ENCODE data around the gene DNAJB9. TPM values are rescaled to one million over a fixed set of nuclear protein-coding genes. Genes with fewer than 3 reads are reported as not detected.
A peak's percentile ranks its signal among the peaks of the same experiment; 100 is the strongest.

The DNAJB9 gene
- total RNA-seq, 1 donor from 2014 or later, result 16.2 TPM

DNA sequence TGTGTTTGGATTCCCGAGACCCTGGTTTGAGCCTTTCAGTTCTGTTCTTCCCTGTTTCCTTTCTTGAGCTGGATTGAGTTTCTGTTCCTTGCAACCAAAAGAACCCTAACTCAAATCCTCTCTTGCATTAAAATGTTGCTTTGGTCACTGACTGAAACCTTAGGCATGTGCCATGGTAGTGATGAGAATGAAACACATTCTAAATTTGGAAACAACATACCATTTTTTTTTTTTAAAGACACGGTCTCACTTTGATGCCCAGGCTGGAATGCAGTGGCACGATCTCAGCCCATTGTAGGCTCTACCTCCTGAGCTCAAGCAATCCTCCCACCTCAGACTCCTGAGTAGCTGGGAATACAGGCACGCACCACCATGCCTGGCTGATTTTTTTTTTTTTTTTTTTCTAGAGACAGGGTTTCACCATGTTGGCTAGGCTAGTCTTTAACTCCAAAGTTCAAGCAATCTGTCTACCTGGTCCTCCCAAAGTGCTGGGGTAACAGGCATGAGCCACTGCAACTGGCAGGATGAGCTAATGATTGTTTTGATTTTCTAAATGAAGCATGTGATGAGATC, 8.5 kb upstream of the DNAJB9 start:
- H3K36me3 ChIP-seq (ENCODE audit: control insufficient read depth in 3 of 3, insufficient read depth in 3 of 3, low read length in 3 of 3), result peaks cover 0 to 9% (median 8%) of the 10 kb centered on the region in 3 donors
- H3K27me3 ChIP-seq (ENCODE audit: control insufficient read depth in 3 of 3, insufficient read depth in 3 of 3, low read length in 3 of 3), result no peaks in the 10 kb centered on the region
- no peak overlapping the region for H3K4me3 ChIP-seq (ENCODE audit: low read length in 3 of 3)
- H3K9ac ChIP-seq (ENCODE audit: low read depth in 1 of 3, low read length in 3 of 3), result no peak overlapping the region
- H3K4me1 ChIP-seq (ENCODE audit: control insufficient read depth in 3 of 3, insufficient read depth in 3 of 3, low read length in 3 of 3), result peaks cover 0 to 4% (median 0%) of the 10 kb centered on the region in 3 donors
- no peak overlapping the region for H3K27ac ChIP-seq (ENCODE audit: low read depth, low read length)
- no peaks in the 10 kb centered on the region for H3K9me3 ChIP-seq (ENCODE audit: control insufficient read depth in 3 of 3, low read length in 3 of 3)

DNA sequence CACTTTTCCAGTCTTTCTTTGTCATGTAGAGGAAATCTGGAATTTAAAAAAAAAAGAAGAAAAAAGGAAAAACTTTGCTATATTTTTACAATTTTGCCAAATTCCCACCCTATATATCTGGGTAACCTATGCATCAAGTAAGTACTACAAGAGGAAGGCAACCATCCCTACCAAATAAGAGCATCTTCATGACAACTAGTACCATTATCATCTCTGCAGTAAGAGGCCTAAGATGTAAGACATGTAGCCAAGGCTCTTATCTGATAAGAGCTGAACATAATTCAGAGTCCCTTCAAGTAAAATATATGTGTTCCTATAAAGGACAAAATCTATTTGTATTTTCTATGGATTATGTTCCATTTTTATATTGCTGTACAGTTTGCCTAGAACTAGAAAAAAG, 3.7 kb upstream of the DNAJB9 start:
- Histone ChIP-seq H3K9ac (ENCODE audit: low read depth in 1 of 3, low read length in 3 of 3) (no peak overlapping the region), H3K36me3 (ENCODE audit: control insufficient read depth in 3 of 3, insufficient read depth in 3 of 3, low read length in 3 of 3) (peaks cover 0 to 9% (median 8%) of the 10 kb centered on the region in 3 donors), H3K4me1 (ENCODE audit: control insufficient read depth in 3 of 3, insufficient read depth in 3 of 3, low read length in 3 of 3) (peaks cover 11 to 18% (median 18%) of the 10 kb centered on the region in 3 donors), H3K27me3 (ENCODE audit: control insufficient read depth in 3 of 3, insufficient read depth in 3 of 3, low read length in 3 of 3) (no peaks in the 10 kb centered on the region), H3K4me3 (ENCODE audit: low read length in 3 of 3) (no peak overlapping the region), H3K9me3 (ENCODE audit: control insufficient read depth in 3 of 3, low read length in 3 of 3) (no peaks in the 10 kb centered on the region), H3K27ac (ENCODE audit: low read depth, low read length) (no peak overlapping the region)

DNA sequence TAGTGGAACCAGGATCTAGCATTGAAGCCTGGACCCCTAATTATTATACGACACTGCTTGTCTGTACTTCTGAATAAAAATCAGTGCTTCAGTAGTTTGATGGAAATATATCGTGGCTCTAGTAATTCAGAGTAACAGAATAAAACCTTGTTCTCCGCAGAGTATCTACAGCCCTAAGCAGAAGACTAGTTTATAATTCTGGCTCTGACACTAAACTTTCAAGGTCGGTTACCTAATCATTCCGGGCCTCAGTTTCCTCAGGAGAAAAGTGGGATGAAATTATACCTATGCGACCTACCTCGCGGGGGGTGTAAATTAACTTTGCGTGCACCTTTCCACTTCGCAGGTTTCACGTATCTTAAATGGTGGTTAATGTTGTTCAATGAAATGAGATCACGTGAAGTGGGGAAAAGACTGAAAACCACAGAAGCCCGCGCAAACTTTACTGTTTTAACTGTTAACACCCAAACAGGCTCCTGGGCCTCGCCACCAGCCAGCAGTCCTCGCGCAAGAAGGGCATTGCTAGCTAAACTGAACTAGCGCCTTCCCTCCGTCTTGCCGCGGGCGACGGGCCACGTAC, 783 bp upstream of the DNAJB9 start:
- Histone ChIP-seq H3K27ac (ENCODE audit: low read depth, low read length) (peak overlapping the region; percentile 99), H3K27me3 (ENCODE audit: control insufficient read depth in 3 of 3, insufficient read depth in 3 of 3, low read length in 3 of 3) (no peaks in the 10 kb centered on the region), H3K9me3 (ENCODE audit: control insufficient read depth in 3 of 3, low read length in 3 of 3) (no peaks in the 10 kb centered on the region), H3K36me3 (ENCODE audit: control insufficient read depth in 3 of 3, insufficient read depth in 3 of 3, low read length in 3 of 3) (peaks cover 0 to 21% (median 19%) of the 10 kb centered on the region in 3 donors), H3K4me3 (ENCODE audit: low read length in 3 of 3) (peak overlapping the region; percentile 92 to 98 (median 93)), H3K4me1 (ENCODE audit: control insufficient read depth in 3 of 3, insufficient read depth in 3 of 3, low read length in 3 of 3) (peaks cover 11 to 26% (median 18%) of the 10 kb centered on the region in 3 donors), H3K9ac (ENCODE audit: low read depth in 1 of 3, low read length in 3 of 3) (peak overlapping the region; percentile 97 to 99 (median 99))

DNA sequence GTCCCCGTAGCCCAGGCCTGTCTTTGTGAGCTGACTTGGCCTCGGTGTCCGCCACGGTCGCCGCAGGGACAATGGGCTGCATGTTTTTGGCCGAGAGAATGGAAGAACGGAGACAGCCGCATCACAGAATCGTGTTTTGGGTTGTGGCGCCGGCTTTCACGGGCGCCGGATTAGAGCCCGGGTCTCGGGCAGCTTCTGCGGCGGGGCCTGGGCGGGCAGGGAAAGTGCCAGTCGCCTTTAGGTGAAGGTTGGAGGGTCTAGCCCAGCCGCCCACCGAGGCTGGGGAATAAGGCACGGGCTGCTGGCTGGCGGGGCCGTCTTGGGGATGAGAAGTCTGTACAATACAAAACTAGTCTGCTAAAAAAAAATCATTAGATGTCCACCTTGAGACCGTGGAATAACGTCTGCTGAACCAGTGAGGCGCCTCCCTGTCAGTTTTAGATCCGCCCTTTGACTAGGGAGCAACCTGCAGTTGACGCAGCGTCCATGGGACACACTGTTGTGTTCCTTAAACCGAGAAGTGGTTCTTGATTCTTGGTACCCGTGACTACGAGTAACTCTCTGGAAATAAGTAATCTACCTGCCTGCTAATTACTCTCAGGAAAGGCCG, 577 bp downstream of the DNAJB9 start:
- H3K27ac ChIP-seq (ENCODE audit: low read depth, low read length), result peak overlapping the region; percentile 99
- H3K4me1 ChIP-seq (ENCODE audit: control insufficient read depth in 3 of 3, insufficient read depth in 3 of 3, low read length in 3 of 3), result peaks cover 11 to 26% (median 18%) of the 10 kb centered on the region in 3 donors
- peak overlapping the region; percentile 89 to 94 (median 93) for H3K4me3 ChIP-seq (ENCODE audit: low read length in 3 of 3)
- peak overlapping the region; percentile 95 to 99 (median 97) for H3K9ac ChIP-seq (ENCODE audit: low read depth in 1 of 3, low read length in 3 of 3)
- no peaks in the 10 kb centered on the region for H3K27me3 ChIP-seq (ENCODE audit: control insufficient read depth in 3 of 3, insufficient read depth in 3 of 3, low read length in 3 of 3)
- no peaks in the 10 kb centered on the region for H3K9me3 ChIP-seq (ENCODE audit: control insufficient read depth in 3 of 3, low read length in 3 of 3)
- peaks cover 0 to 18% (median 13%) of the 10 kb centered on the region in 3 donors for H3K36me3 ChIP-seq (ENCODE audit: control insufficient read depth in 3 of 3, insufficient read depth in 3 of 3, low read length in 3 of 3)

DNA sequence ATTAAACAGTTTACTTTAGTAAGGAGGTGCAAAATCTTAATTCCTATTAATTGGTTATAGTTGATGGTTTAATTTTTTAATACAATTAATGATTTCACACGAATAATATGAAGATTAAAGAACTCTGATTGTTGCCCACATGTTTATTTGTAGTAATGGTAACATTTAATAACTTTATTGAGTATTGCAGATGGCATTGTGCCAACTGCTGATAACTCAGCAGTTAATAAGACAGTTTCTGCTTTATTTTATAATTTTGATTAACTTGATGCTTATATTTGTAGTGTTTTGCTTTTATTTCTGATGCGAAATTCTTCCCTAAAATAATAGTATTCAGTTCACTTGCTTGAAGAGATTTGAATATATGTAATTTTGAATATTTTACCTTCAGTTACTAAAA, 2.8 kb downstream of the DNAJB9 start:
- Histone ChIP-seq H3K4me1 (ENCODE audit: control insufficient read depth in 3 of 3, insufficient read depth in 3 of 3, low read length in 3 of 3) (peaks cover 8 to 22% (median 18%) of the 10 kb centered on the region in 3 donors), H3K9ac (ENCODE audit: low read depth in 1 of 3, low read length in 3 of 3) (no peak overlapping the region), H3K27me3 (ENCODE audit: control insufficient read depth in 3 of 3, insufficient read depth in 3 of 3, low read length in 3 of 3) (no peaks in the 10 kb centered on the region), H3K4me3 (ENCODE audit: low read length in 3 of 3) (no peak overlapping the region), H3K9me3 (ENCODE audit: control insufficient read depth in 3 of 3, low read length in 3 of 3) (no peaks in the 10 kb centered on the region), H3K36me3 (ENCODE audit: control insufficient read depth in 3 of 3, insufficient read depth in 3 of 3, low read length in 3 of 3) (peaks cover 0 to 17% (median 13%) of the 10 kb centered on the region in 3 donors), H3K27ac (ENCODE audit: low read depth, low read length) (no peak overlapping the region)

DNA sequence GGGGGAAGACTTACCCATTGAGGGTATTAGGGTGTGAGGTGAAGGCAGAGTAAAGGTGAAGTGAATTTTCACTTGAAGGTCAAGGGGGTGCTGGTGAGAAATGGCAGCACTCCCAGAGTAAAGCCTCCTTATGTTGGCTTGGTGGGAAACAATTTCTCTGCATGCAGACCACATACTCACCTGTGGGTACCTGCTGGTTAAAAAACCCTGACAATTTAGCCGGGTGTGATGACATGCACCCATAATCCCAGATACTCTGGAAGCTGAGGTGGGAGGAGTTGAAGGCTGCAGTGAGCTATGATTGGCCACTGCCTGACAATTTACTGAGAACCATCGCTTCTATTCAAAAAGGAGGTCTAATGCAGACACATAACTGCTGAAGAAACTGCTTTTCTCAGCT, 5.5 kb downstream of the DNAJB9 start:
- H3K4me3 ChIP-seq (ENCODE audit: low read length in 3 of 3), result no peak overlapping the region
- H3K9me3 ChIP-seq (ENCODE audit: control insufficient read depth in 3 of 3, low read length in 3 of 3), result peaks cover 0 to 3% (median 2%) of the 10 kb centered on the region in 3 donors
- peaks cover 0 to 9% (median 5%) of the 10 kb centered on the region in 3 donors for H3K4me1 ChIP-seq (ENCODE audit: control insufficient read depth in 3 of 3, insufficient read depth in 3 of 3, low read length in 3 of 3)
- no peak overlapping the region for H3K27ac ChIP-seq (ENCODE audit: low read depth, low read length)
- H3K9ac ChIP-seq (ENCODE audit: low read depth in 1 of 3, low read length in 3 of 3), result no peak overlapping the region
- no peaks in the 10 kb centered on the region for H3K27me3 ChIP-seq (ENCODE audit: control insufficient read depth in 3 of 3, insufficient read depth in 3 of 3, low read length in 3 of 3)
- peaks cover 11 to 31% (median 25%) of the 10 kb centered on the region in 3 donors for H3K36me3 ChIP-seq (ENCODE audit: control insufficient read depth in 3 of 3, insufficient read depth in 3 of 3, low read length in 3 of 3)

DNA sequence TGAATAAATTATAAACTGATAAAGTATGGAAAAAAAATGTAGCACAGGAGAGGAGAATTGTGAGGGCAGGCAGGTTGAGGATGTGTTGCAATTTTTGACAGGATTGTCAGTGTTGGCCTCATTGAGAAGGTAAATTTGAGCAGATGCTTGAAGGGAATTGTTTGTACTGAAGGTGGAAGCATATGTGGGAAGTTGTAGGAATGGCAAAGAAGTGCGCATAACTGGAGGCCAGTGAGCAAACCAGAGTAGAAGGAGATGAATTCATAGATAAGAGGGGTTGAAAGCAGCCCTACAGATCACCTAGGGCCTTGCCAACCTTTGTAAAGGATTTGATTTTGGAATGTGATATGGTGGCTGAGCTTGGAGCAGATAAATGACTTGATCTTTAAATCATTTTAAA, 6.4 kb downstream of the DNAJB9 start:
- Histone ChIP-seq H3K9ac (ENCODE audit: low read depth in 1 of 3, low read length in 3 of 3) (no peak overlapping the region), H3K27me3 (ENCODE audit: control insufficient read depth in 3 of 3, insufficient read depth in 3 of 3, low read length in 3 of 3) (no peaks in the 10 kb centered on the region), H3K9me3 (ENCODE audit: control insufficient read depth in 3 of 3, low read length in 3 of 3) (peaks cover 2 to 3% (median 3%) of the 10 kb centered on the region in 3 donors), H3K4me1 (ENCODE audit: control insufficient read depth in 3 of 3, insufficient read depth in 3 of 3, low read length in 3 of 3) (peaks cover 0 to 6% (median 0%) of the 10 kb centered on the region in 3 donors), H3K27ac (ENCODE audit: low read depth, low read length) (no peak overlapping the region), H3K36me3 (ENCODE audit: control insufficient read depth in 3 of 3, insufficient read depth in 3 of 3, low read length in 3 of 3) (peaks cover 11 to 33% (median 27%) of the 10 kb centered on the region in 3 donors), H3K4me3 (ENCODE audit: low read length in 3 of 3) (no peak overlapping the region)

DNA sequence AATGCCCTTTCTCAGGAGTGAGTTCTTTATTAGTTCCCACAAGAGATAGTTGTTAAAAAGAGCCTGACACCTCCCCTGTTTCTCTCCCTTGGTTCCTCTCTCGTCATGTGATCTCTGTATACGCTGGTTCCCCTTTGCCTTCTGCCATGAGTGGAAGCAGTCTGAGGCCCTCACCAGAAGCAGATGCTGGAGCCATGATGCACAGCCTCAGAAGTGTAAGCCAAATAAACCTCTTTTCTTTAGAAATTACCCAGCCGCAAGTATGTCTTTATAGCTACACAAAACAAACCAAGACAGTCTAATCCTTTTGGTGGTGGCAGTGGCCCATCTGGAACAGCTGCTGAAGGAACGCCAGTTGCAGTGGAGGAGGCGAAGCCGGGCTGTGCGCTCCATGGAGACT, 9.3 kb downstream of the DNAJB9 start:
- Histone ChIP-seq H3K36me3 (ENCODE audit: control insufficient read depth in 3 of 3, insufficient read depth in 3 of 3, low read length in 3 of 3) (peaks cover 11 to 21% (median 16%) of the 10 kb centered on the region in 3 donors), H3K4me3 (ENCODE audit: low read length in 3 of 3) (no peak overlapping the region), H3K9me3 (ENCODE audit: control insufficient read depth in 3 of 3, low read length in 3 of 3) (peaks cover 2 to 3% (median 3%) of the 10 kb centered on the region in 3 donors), H3K9ac (ENCODE audit: low read depth in 1 of 3, low read length in 3 of 3) (no peak overlapping the region), H3K4me1 (ENCODE audit: control insufficient read depth in 3 of 3, insufficient read depth in 3 of 3, low read length in 3 of 3) (no peaks in the 10 kb centered on the region), H3K27ac (ENCODE audit: low read depth, low read length) (no peak overlapping the region), H3K27me3 (ENCODE audit: control insufficient read depth in 3 of 3, insufficient read depth in 3 of 3, low read length in 3 of 3) (no peaks in the 10 kb centered on the region)

DNA sequence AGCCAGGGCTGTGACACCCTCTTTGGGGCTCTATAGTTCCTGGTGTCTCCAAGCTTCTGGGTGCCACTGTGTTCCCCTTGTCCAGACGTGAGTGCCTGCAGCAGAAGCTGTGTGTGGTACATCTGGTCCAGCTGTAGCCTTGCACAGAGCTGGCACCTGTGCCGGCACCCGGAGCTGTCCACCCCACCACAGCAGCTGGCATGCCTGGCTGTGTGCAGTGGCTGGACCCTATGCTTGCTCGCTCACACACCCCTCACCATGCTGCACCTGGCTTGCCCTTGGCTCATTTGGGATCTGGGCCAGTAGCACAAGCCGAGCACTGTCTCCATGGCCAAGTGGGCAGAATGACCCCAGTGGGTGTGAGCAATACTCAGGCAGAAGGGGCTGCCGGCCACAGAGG, 10.6 kb downstream of the DNAJB9 start:
- Histone ChIP-seq H3K9ac (ENCODE audit: low read depth in 1 of 3, low read length in 3 of 3) (no peak overlapping the region), H3K4me1 (ENCODE audit: control insufficient read depth in 3 of 3, insufficient read depth in 3 of 3, low read length in 3 of 3) (no peaks in the 10 kb centered on the region), H3K4me3 (ENCODE audit: low read length in 3 of 3) (no peak overlapping the region), H3K9me3 (ENCODE audit: control insufficient read depth in 3 of 3, low read length in 3 of 3) (peaks cover 2 to 3% (median 3%) of the 10 kb centered on the region in 3 donors), H3K36me3 (ENCODE audit: control insufficient read depth in 3 of 3, insufficient read depth in 3 of 3, low read length in 3 of 3) (peaks cover 11 to 19% (median 14%) of the 10 kb centered on the region in 3 donors), H3K27ac (ENCODE audit: low read depth, low read length) (no peak overlapping the region), H3K27me3 (ENCODE audit: control insufficient read depth in 3 of 3, insufficient read depth in 3 of 3, low read length in 3 of 3) (no peaks in the 10 kb centered on the region)

Data from skeletal muscle tissue (tissue), 4 donors.